ENCODE results near the gene FNIP2. TPM values are rescaled to one million over a fixed set of nuclear protein-coding genes. Genes with fewer than 3 reads are reported as not detected.
"Not testable (repeated sequence)": the region's sequence is repeated elsewhere in the genome, so short reads cannot be mapped to it uniquely, and the experiment has no call there.

FNIP2 gene
- total RNA-seq, 3 donors from 2014 or later (not counting 1 experiment from before 2014, with no cell fraction given): 19.4 to 22.6 (median 21.8) TPM

DNA sequence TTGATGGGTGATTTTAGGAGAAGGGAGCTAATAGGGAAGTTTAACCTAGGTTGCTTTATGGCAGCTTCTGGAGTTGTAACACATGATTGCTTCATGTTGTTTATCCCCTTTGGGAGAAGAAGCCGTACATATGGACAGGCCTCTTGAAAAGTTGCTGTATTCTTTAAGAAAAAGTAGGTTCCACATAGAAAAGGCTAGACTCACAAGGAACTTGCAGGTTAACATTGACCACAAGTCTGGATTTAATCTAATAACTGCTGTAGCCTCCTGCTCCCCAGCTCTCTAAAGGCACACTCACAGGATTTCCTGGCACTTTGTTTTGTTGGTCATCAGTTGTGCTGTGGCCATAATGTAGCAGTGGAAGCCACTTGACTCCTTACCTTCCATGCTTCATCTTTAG, 19.7 kb downstream of the FNIP2 start:
- Histone ChIP-seq H3K27ac (ENCODE audit: low read length) (no peak overlapping the region), H3K4me3 (ENCODE audit: low read length) (no peak overlapping the region), H3K9me3 (ENCODE audit: control insufficient read depth, insufficient read depth, low read length) (no peaks in the 10 kb centered on the region), H3K36me3 (ENCODE audit: control insufficient read depth, insufficient read depth, low read length) (no peaks in the 10 kb centered on the region), H3K27me3 (ENCODE audit: control insufficient read depth, insufficient read depth, low read length) (no peaks in the 10 kb centered on the region), H3K4me1 (ENCODE audit: control insufficient read depth, insufficient read depth, low read length) (peaks cover 2% of the 10 kb centered on the region)
- 57% methylated on average over 1 of the region's 1 CpG for WGBS (ENCODE audit: insufficient coverage)
- Mint-ChIP-seq H3K36me3 (no peaks in the 10 kb centered on the region), H3K27ac (no peak overlapping the region), H3K4me3 (no peak overlapping the region), H3K9me3 (no peaks in the 10 kb centered on the region), H3K4me1 (peaks cover 35 to 41% of the 10 kb centered on the region in 2 donors), H3K27me3 (ENCODE audit: low read depth in 2 of 2) (no peaks in the 10 kb centered on the region)
- ATAC-seq (no peak), DNase-seq (no peak)
- intact Hi-C loops (cut with micrococcal nuclease): no loop called here
- TF ChIP-seq, protein P1, sequence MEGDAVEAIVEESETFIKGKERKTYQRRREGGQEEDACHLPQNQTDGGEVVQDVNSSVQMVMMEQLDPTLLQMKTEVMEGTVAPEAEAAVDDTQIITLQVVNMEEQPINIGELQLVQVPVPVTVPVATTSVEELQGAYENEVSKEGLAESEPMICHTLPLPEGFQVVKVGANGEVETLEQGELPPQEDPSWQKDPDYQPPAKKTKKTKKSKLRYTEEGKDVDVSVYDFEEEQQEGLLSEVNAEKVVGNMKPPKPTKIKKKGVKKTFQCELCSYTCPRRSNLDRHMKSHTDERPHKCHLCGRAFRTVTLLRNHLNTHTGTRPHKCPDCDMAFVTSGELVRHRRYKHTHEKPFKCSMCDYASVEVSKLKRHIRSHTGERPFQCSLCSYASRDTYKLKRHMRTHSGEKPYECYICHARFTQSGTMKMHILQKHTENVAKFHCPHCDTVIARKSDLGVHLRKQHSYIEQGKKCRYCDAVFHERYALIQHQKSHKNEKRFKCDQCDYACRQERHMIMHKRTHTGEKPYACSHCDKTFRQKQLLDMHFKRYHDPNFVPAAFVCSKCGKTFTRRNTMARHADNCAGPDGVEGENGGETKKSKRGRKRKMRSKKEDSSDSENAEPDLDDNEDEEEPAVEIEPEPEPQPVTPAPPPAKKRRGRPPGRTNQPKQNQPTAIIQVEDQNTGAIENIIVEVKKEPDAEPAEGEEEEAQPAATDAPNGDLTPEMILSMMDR (IDR thresholded peaks at IDR 0.05): no peak

DNA sequence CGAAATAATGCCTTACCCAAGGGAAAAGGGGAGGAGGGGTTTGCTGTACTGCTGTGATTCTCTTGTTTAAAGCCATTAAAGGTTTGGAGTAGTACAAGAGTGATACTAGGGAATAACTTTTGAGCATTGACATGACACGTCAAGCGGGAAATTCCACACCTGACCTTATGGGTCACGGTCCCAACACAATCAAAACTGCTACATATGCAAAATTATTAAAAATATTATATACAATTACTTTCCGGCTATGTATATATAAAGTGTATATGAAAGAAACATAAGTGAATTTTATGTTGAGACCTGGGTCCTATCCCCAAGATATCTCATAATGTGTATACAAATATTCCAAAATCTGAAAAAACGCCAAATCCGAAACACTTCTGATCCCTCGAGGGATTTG, 21.0 kb downstream of the FNIP2 start:
- H3K27ac Mint-ChIP-seq: no peak overlapping the region
- Histone ChIP-seq H3K9me3 (ENCODE audit: control insufficient read depth, insufficient read depth, low read length) (no peaks in the 10 kb centered on the region), H3K4me3 (ENCODE audit: low read length) (no peak overlapping the region), H3K4me1 (ENCODE audit: control insufficient read depth, insufficient read depth, low read length) (peaks cover 2% of the 10 kb centered on the region), H3K27me3 (ENCODE audit: control insufficient read depth, insufficient read depth, low read length) (no peaks in the 10 kb centered on the region), H3K27ac (ENCODE audit: low read length) (no peak overlapping the region), H3K36me3 (ENCODE audit: control insufficient read depth, insufficient read depth, low read length) (no peaks in the 10 kb centered on the region)
- TF ChIP-seq, protein P1 (IDR thresholded peaks at IDR 0.05): no peak
- no peaks in the 10 kb centered on the region for H3K27me3 Mint-ChIP-seq (ENCODE audit: low read depth in 2 of 2)
- intact Hi-C loops (cut with micrococcal nuclease): no loop called here
- 100% methylated on average over 1 of the region's 8 CpGs for WGBS (ENCODE audit: insufficient coverage)
- no peaks in the 10 kb centered on the region for H3K36me3 Mint-ChIP-seq
- H3K9me3 Mint-ChIP-seq: no peaks in the 10 kb centered on the region
- DNase-seq (no peak), ATAC-seq (no peak)
- H3K4me1 Mint-ChIP-seq: peaks cover 29 to 36% of the 10 kb centered on the region in 2 donors
- no peak overlapping the region for H3K4me3 Mint-ChIP-seq

DNA sequence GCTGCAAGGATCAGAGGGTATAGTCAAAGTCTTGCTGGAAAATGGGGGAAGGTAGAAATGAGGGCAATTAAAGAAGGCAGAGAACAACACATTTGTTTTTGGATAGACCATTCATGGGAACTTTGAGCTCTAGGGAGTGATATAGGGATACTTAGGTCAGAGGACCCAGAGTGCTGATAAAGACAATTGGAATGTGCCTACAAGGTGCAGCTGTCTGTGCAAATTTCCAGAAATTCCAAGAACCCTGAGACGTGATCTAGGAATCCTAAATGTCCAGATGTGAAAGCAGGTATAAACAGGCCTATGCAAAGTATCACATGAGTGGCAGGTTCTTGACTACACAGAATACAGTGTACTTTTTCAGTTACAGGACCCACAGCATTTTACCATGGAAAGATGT, 24.2 kb downstream of the FNIP2 start:
- Histone ChIP-seq H3K9me3 (ENCODE audit: control insufficient read depth, insufficient read depth, low read length) (no peaks in the 10 kb centered on the region), H3K4me3 (ENCODE audit: low read length) (no peak overlapping the region), H3K27ac (ENCODE audit: low read length) (no peak overlapping the region), H3K4me1 (ENCODE audit: control insufficient read depth, insufficient read depth, low read length) (peaks cover under 1% of the 10 kb centered on the region), H3K27me3 (ENCODE audit: control insufficient read depth, insufficient read depth, low read length) (no peaks in the 10 kb centered on the region), H3K36me3 (ENCODE audit: control insufficient read depth, insufficient read depth, low read length) (no peaks in the 10 kb centered on the region)
- TF ChIP-seq, protein P1 (IDR thresholded peaks at IDR 0.05): no peak
- H3K4me1 Mint-ChIP-seq: peaks cover 17 to 24% of the 10 kb centered on the region in 2 donors
- 95% methylated on average over 1 of the region's 1 CpG for WGBS (ENCODE audit: insufficient coverage)
- no peaks in the 10 kb centered on the region for H3K27me3 Mint-ChIP-seq (ENCODE audit: low read depth in 2 of 2)
- ATAC-seq: no peak
- no peak overlapping the region for H3K27ac Mint-ChIP-seq
- no peaks in the 10 kb centered on the region for H3K9me3 Mint-ChIP-seq
- no peaks in the 10 kb centered on the region for H3K36me3 Mint-ChIP-seq
- no peak overlapping the region for H3K4me3 Mint-ChIP-seq
- no peak for DNase-seq
- intact Hi-C loops (cut with micrococcal nuclease): no loop called here

DNA sequence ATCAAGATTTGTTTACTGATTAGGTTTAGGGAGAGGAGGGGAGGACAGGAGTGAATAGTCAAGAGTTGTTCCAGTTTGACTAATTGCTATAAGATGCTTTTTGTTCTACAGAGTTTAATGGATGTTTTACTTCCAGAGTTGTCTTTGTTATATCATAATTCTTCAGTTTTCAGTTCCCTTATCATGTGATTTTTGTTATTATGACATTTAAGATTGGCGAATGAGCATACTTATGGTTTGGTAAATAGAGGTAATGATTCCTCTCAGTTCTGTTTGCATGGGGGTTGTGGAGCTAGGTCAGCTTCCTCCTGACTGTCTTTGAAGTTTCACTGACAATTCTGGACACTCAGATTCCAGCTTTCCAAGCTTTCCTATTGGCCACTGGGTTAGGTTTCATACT, 24.6 kb downstream of the FNIP2 start:
- H3K36me3 ChIP-seq (ENCODE audit: control insufficient read depth, insufficient read depth, low read length); intact Hi-C loops (cut with micrococcal nuclease); H3K27ac Mint-ChIP-seq; H3K27me3 ChIP-seq (ENCODE audit: control insufficient read depth, insufficient read depth, low read length); H3K27me3 Mint-ChIP-seq (ENCODE audit: low read depth in 2 of 2); H3K4me1 ChIP-seq (ENCODE audit: control insufficient read depth, insufficient read depth, low read length); H3K36me3 Mint-ChIP-seq; H3K27ac ChIP-seq (ENCODE audit: low read length); H3K9me3 Mint-ChIP-seq; H3K4me3 Mint-ChIP-seq; ATAC-seq; H3K4me3 ChIP-seq (ENCODE audit: low read length); DNase-seq; H3K9me3 ChIP-seq (ENCODE audit: control insufficient read depth, insufficient read depth, low read length): not testable (repeated sequence)
- no CpG with 5 or more reads among the region's 1 CpG for WGBS (ENCODE audit: insufficient coverage)
- H3K4me1 Mint-ChIP-seq: peaks cover 15 to 24% of the 10 kb centered on the region in 2 donors

Measured in natural killer cell (primary cell).